Measurements from ENCODE around the gene FAAP100.
A peak's percentile ranks its signal among the peaks of the same experiment; 100 is the strongest.

FAAP100 gene

GRCh38 chr17:81556175-81556691 is 4.1 kb upstream of the FAAP100 start:
- no peak for DNase-seq (ENCODE audit: low read depth)

- no peak for DNase-seq (ENCODE audit: low read depth)
These were observed 1.5 kb upstream of the FAAP100 start for GRCh38 chr17:81553616-81554181.

- peak; percentile 65 for DNase-seq (ENCODE audit: low read depth)
These were observed 964 bp upstream of the FAAP100 start for GRCh38 chr17:81553018-81553615.

- no peak for DNase-seq (ENCODE audit: low read depth)
These were observed 502 bp downstream of the FAAP100 start for GRCh38 chr17:81551458-81552243.

- no peak for DNase-seq (ENCODE audit: low read depth)
These were observed 1.2 kb downstream of the FAAP100 start for GRCh38 chr17:81550830-81551457.

DNA sequence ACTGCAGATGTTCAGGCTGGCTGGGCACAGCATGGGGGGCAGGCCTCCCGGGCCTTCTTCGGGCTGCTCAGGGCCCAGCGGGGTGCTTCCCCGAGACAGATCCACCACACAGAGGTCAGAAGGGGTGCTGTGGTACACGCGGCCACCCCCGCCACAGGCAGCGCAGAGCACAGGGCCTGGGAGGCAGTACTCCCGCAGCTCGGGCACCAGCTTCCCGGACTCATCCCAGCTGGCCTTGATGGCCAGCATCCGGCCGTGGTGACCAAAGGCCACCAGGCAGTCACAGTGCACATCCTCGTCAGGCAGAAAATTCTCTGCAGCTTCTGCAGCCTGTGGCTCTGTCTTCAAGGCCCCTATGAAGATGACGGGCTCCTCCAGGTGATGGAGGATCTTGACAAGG is 1.9 kb downstream of the FAAP100 start:
- DNase-seq (ENCODE audit: low read depth): no peak

DNA sequence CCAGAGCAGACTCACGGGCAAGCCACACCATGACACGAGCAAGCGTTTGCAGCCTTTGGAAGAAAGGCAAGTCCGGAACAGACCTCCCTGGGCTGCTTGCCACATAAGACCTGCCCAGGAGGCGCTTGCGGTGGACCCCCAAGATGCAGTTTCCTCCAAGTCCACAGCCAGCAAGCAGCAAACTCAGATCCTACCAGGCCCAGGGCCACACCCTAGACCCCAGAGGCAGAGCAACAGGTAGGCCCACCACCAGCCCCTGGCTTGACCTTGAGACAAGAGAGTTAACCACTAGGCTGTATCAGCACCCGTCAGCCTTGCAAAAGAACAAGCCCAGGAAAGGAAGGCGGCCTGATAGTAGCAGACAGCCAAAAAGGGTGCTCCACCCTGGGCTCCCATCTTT is 2.3 kb downstream of the FAAP100 start:
- no peak for DNase-seq (ENCODE audit: low read depth)

- no peak for DNase-seq (ENCODE audit: low read depth)
These were observed 3.1 kb downstream of the FAAP100 start for GRCh38 chr17:81549031-81549557.

- DNase-seq (ENCODE audit: low read depth): no peak
These were observed 4.6 kb downstream of the FAAP100 start for GRCh38 chr17:81547614-81547982.

DNA sequence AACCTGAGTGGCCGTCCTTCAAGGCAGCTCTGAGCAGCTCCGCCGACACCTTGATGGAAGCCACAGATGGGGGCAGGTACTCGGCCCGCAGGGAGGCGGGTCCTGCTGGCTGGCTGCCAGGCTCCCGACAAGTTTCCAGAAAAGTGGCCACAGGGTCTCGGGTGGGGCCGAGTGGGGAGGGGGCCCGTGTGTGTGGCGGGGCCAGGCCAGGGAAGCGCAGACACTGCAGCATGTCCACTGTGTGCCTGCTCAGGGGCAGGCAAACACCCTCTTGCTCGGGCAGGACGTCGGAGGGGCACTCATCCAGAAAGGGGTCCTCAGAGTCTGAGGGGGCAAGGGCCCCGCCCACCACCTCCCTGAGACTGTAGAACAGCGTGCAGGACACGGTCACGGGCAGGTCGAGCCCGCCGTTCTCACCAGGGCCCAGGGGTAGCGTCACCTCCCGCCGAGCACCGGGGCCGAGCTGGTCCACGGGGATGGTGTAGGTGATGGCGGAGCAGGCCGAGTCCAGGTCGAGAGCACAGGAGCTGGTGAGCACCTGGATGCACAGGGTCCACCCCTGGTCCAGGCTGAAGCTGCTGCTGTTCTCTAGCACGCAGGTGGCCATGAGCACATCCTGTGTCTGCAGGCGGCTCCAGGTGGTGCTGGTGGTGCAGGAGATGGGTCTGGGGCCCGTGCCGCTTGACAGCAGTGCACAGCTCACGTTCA is 5.1 kb downstream of the FAAP100 start:
- DNase-seq (ENCODE audit: low read depth): no peak

- DNase-seq (ENCODE audit: low read depth): no peak
These were observed 6.8 kb downstream of the FAAP100 start for GRCh38 chr17:81545160-81545949.

GRCh38 chr17:81544281-81544974 is 7.7 kb downstream of the FAAP100 start:
- no peak for DNase-seq (ENCODE audit: low read depth)

DNA sequence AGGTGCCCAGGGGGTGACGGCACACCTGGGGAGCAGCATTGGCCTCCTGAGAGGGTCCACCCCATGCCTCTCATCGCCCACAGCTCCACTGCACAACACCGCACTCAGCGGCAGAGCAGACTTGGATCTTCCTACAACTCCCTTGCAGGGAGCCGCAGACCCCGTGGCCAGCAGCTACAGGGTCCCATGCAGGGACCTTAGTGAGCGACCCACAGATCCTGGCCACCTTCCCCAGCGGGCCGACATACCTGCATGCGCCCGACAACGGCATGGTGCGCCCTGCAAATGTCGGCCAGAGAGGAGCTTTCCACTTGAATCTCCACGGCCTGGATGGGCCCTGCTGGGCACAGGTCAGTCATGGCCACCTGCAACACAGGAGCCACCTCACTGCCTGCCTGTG is 8.4 kb downstream of the FAAP100 start:
- DNase-seq (ENCODE audit: low read depth): no peak

DNA sequence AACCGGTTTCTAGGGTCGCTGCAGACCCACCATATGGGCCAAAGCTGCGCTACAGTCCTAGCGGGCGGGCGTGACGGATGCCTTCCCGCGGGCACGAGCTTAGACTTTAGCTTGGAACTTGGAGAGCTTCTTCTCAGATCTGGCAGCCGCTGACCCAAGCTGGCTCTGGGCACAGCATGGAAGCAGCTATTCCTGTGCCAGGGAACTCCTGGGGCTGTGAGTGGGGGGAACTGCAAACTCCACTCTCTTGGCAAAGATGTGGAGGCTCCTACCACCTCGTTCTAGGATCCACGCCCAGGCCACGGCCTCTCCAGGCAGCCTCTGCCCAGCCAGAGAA is 8.8 kb downstream of the FAAP100 start:
- no peak for DNase-seq (ENCODE audit: low read depth)

DNA sequence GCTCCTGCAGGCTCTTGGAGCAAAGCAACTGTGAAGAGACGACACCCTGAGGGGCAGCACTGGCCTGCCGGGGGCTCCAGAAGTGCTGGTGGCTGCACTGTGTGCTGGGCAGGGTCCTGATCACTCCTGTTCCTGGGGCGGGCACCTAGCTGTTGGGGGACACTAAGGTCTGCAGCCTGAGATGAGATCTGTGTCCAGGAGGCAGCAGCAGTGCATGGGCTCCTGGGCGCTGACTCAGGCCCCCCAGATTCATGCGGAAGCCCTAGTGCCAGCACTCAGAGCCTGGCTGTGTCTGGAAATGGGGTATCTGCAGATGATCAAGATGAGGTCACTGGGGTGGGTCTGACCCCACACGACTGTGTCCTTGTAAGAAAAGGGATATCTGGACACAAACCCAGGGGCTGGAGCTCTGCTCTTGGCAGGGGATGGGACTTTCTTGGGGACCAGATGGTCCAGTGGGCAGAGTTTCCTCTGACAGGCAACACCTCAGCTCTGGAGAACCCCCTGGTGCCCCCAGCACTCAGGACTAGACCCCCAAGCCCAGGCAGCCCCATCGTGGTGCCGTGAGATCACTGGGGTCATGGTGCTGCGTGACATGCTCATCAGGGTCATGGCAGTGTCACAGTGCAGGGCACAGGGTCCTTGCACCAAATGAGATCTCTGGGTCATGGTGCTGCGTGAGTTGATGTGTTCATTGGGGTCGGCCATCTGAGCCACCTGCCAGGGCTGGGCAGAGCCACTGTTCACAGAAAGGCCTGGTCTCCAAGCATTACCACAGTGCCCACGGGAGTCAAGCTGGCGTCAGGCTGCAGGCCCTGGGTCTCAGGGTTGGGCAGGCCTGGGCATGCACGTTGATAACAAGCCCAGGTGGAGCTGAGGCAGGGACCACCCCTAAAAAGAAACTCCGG is 9.5 kb downstream of the FAAP100 start:
- DNase-seq (ENCODE audit: low read depth): no peak

DNA sequence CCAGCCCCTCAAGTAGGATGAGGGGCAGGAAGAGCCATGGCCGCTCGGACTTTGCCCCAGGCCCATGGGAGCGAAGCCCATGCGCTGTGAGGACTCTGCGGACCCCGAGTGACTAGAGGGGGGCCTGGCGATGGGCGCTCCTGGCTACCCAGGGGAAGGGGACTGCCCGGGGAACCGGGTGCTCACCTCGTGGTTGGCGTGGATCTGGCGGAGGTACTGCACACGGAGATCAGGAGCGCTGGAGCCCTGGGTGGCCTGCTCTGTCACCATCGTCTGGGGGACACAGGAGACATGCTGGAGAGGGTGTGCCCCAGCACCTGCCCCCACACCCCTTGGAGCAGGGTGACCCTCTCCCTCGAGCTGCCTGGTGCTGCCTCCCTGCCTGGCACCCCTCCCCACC is 11.0 kb downstream of the FAAP100 start:
- DNase-seq (ENCODE audit: low read depth): no peak

GRCh38 chr17:81540676-81541027 is 11.5 kb downstream of the FAAP100 start:
- no peak for DNase-seq (ENCODE audit: low read depth)

DNA sequence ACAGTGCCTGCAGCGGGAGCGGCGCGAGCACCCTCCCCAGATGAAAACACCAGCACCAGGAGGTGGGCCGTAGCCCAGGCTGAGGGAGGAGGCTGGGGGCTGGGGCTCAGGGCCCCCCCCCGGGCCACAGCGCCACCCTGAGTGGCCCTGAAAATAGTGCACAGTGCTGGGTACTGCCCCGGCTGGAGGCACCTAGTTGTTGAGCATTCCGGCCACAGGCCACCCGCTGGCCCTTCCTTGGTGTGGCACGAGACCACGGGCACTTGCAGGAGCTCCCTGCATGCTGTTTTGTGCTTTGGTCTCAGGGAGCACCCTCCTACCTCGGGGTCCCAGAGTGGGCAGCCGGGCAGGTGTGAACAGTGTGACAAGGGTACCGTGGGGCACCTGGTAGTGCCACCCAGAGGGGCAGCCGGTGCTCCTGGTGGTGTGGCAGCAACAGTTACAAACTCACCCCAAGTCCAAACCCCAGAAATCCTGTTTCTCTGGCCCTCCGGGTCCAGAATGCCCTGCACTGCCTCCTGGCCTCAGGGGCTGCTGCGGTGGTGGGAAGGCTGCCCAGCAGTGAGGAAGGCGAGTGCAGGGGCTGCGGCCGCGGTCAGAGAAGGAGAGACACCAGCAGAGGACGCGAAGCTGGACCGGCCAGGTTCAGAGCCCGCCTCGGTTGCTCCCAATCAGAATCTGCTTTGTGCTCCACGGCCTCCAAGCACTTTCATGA is 12.0 kb downstream of the FAAP100 start:
- no peak for DNase-seq (ENCODE audit: low read depth)

- DNase-seq (ENCODE audit: low read depth): no peak
These were observed 12.6 kb downstream of the FAAP100 start for GRCh38 chr17:81539571-81539900.

Data from T follicular helper cell (primary cell).